Omental fat pad (tissue), 4 donors: ENCODE measurements around the gene LCMT2. TPM values are rescaled to one million over a fixed set of nuclear protein-coding genes. Genes with fewer than 3 reads are reported as not detected.

Experiments used
- ATAC-seq: fragments of 150-250 bp; one replicate; pipeline ENCODE4 v1.9.1; 2016; ENCODE audit warnings: mild to moderate bottlenecking, moderate library complexity; ENCODE audit not compliant: low FRiP score
- DNase-seq: peaks from one replicate; pipeline ENCODE4 v3.0.0-alpha.2; 2019; ENCODE audit warnings: low spot score
- total RNA-seq, 4 donors: library from RNA; depleted of rRNA; stranded (reverse); fragments of >200 nt; gene quantifications; one replicate each; pipeline ENCODE4 v1.1.0, GENCODE V29; 2016
- TF ChIP-seq, protein P1 (sequence below), 3 donors: fragments of 450-650 bp; IDR thresholded peaks; one replicate each; pipeline ENCODE4 v1.5.1; 2016 to 2017; ENCODE audit warnings: antibody characterized with exemption in 3 of 3, mild to moderate bottlenecking in 3 of 3, moderate library complexity in 2 of 3

Gene LCMT2
- total RNA-seq, 4 donors from 2014 or later = 7.3 to 10.8 (median 9.3) TPM

DNA sequence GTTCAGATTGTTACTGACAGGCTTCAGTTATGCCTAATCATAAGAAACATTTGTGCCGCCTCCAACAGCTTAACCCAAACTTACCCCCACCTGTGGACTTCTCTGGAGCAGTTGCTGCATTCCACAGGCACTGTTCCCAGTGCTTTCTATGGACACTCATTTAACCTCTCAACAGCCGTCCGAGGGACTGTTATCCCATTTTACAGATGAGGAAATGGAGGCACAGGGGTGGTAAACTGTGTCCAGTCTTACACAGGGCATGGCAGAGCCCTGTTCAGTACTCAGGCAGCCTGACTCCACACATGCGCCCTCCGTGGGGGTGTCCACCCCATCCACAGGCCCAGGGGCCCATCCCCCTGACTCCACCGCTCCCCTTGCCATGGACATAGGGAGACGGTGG is 49.4 kb downstream of the LCMT2 start:
- TF ChIP-seq, protein P1, sequence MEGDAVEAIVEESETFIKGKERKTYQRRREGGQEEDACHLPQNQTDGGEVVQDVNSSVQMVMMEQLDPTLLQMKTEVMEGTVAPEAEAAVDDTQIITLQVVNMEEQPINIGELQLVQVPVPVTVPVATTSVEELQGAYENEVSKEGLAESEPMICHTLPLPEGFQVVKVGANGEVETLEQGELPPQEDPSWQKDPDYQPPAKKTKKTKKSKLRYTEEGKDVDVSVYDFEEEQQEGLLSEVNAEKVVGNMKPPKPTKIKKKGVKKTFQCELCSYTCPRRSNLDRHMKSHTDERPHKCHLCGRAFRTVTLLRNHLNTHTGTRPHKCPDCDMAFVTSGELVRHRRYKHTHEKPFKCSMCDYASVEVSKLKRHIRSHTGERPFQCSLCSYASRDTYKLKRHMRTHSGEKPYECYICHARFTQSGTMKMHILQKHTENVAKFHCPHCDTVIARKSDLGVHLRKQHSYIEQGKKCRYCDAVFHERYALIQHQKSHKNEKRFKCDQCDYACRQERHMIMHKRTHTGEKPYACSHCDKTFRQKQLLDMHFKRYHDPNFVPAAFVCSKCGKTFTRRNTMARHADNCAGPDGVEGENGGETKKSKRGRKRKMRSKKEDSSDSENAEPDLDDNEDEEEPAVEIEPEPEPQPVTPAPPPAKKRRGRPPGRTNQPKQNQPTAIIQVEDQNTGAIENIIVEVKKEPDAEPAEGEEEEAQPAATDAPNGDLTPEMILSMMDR (IDR thresholded peaks at IDR 0.05) = no peak
- no peak for ATAC-seq
- DNase-seq = no peak

DNA sequence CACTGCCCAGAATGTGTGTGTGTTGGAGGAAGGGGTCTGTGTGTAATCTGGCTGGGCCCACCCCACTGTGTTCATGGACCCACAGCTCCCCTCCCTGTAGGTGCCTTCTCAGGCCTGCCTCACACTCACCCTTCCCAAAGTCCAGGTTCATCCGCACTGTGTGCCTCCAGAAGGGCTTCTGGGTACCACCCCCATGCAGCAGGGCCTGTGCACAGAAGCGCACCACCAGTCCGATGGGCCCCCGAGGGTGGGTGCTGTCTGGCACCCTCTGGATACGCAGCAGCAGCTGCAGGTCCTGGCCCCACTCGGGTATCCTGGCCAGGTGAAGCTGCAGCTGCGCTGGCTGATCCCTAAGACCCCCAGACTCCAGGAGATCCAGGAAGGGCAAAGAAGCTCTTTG is 50.9 kb downstream of the LCMT2 start:
- TF ChIP-seq, protein P1 (IDR thresholded peaks at IDR 0.05) = no peak
- ATAC-seq (no peak), DNase-seq (no peak)

DNA sequence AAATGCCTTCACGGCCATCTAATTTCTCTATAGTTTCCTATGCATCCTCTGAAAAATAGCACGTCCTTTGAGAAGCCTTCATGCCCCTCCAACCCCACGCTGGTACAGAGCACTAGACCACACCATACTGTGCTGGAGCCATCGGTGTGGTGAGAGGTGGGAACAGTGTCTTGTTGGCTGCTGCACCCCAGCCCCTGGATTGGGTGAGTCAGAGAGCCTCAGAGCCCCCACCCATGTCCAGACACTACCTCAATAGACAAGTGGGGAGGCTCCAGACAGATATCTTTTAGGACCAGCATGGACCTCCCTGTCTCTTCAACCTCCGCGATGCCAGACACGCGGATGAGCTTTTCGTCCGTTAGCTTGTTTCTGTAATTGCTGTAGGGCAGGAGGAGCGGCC is 51.5 kb downstream of the LCMT2 start:
- ATAC-seq (no peak), DNase-seq (no peak)
- TF ChIP-seq, protein P1 (IDR thresholded peaks at IDR 0.05) = no peak

DNA sequence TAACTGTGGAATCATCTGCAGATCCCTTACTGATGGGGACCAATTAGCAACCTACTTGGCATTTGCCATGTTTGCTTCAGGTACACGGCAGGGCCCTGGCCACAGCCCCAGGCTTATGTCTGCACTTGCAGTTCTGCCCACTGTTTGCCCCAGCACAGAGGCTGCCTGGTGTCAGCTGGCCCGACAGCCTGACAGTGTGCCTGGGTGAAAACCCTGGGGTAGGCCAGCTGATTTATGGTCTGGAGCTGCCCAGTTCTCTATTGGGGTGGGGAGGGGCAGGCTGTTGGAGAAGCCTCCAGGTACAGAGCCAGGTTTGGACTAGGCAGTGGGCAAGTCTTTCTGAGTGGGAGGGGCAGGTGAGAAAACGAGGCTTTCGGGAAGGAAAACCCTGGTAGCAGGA is 52.5 kb downstream of the LCMT2 start:
- DNase-seq (no peak), ATAC-seq (no peak)
- TF ChIP-seq, protein P1 (IDR thresholded peaks at IDR 0.05) = no peak

DNA sequence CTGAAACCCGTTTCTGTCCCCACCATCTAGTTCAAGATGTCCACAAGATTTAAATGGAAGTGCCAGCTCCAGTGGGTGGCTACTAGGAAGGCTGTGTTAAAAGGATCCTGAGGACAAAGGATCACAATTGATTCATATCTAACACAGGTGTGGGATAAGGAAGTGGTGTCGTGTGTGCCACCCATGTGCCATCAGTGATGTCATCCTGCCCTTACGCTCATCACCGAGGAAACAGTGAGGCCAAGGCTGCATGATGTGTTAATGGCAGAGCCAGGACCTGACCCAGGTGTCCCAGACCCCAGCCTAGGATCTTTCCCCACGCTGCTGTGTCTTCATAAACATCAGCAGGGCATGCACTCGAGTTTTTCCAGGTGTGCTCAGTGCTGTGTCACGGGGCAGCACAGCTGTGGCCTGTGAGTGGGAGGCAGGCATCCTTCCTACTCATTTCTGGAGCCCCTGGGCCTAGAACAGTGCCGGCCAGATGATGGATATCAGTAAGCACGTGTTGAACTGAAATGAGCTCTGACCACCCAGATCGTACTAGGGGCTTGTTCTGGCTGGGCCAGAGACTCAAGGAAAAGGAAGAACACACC is 53.0 kb downstream of the LCMT2 start:
- ATAC-seq = no peak
- TF ChIP-seq, protein P1 (IDR thresholded peaks at IDR 0.05) = no peak
- no peak for DNase-seq

DNA sequence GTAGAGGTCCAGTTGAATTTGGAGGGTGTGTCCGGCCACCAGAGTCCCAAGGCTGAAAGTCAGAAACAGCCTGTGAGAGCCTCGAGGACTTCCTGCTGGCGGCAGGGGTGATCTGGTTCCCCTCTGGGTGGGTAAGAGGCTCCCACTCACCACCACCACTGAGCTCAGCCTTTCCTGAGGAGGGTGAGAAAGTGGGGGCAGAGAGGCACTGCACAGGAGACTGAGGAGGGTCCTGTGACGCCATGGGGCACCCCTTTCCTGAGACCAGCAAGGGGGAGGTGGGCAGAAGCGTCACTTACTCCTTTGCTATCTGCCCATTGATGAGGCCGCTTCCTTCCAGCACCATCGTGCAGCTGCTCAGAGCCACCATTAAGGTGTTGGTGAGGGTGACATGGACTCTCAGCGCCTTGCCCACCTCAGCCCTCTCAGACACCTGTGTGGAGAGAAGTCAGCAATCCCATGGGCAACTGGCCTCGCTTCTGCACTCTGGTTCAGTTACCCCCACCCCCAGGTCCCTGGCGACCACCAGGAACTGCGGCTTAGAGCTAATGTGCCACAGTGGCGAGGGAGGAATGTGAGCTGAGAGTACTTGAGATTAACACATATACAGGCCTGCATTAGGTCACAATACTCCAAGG is 53.7 kb downstream of the LCMT2 start:
- DNase-seq (no peak), ATAC-seq (no peak)
- TF ChIP-seq, protein P1 (IDR thresholded peaks at IDR 0.05) = no peak
